ENCODE measurements around the gene GRM4.
A peak's percentile ranks its signal among the peaks of the same experiment; 100 is the strongest.

The GRM4 gene

GRCh38 chr6:33980176-33981175 is 165.4 kb downstream of the GRM4 start:
- Mint-ChIP-seq H3K9me3 (no peaks in the 10 kb centered on the region), H3K4me3 (no peak overlapping the region), H3K27me3 (peaks cover 25% of the 10 kb centered on the region), H3K27ac (no peak overlapping the region), H3K4me1 (peaks cover 21% of the 10 kb centered on the region)
- DNase-seq (peak in 1 of 2 donors; percentile 6), ATAC-seq (no peak)

DNA sequence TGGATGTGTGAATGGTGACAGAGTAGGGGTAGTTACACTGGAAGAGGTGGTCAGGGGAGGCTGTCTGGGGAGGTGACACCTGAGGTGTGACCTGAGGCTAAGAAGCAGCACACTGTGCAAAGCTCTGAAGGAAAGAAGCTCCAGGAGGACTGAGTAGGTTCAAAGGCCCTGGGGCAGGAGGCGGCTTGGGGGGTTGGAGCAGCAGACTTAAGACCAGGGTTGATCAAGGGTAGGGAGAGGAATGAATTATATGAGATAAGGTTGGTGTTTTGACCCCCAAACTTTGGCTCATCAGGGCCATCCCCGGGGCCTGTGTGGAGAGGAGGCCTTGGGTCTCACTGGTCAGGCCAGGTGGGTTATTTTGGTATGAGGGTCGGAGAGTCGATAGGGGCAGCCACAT is 166.1 kb downstream of the GRM4 start:
- peaks cover 21% of the 10 kb centered on the region for H3K4me1 Mint-ChIP-seq
- H3K27me3 Mint-ChIP-seq: peaks cover 27% of the 10 kb centered on the region
- H3K27ac Mint-ChIP-seq: no peak overlapping the region
- no peak overlapping the region for H3K4me3 Mint-ChIP-seq
- no peaks in the 10 kb centered on the region for H3K9me3 Mint-ChIP-seq
- ATAC-seq (no peak), DNase-seq (peak in 1 of 2 donors; percentile 2)

- H3K27me3 Mint-ChIP-seq: peaks cover 39% of the 10 kb centered on the region
- peak in 1 of 2 donors; percentile 3 for DNase-seq
- ATAC-seq: no peak
- H3K4me3 Mint-ChIP-seq: no peak overlapping the region
- peak overlapping the region in 1 of 2 donors; percentile 14 for H3K27ac Mint-ChIP-seq
- H3K4me1 Mint-ChIP-seq: peaks cover 25% of the 10 kb centered on the region
- H3K9me3 Mint-ChIP-seq: no peaks in the 10 kb centered on the region
Measured at GRCh38 chr6:33978412-33979150, 167.3 kb downstream of the GRM4 start.

DNA sequence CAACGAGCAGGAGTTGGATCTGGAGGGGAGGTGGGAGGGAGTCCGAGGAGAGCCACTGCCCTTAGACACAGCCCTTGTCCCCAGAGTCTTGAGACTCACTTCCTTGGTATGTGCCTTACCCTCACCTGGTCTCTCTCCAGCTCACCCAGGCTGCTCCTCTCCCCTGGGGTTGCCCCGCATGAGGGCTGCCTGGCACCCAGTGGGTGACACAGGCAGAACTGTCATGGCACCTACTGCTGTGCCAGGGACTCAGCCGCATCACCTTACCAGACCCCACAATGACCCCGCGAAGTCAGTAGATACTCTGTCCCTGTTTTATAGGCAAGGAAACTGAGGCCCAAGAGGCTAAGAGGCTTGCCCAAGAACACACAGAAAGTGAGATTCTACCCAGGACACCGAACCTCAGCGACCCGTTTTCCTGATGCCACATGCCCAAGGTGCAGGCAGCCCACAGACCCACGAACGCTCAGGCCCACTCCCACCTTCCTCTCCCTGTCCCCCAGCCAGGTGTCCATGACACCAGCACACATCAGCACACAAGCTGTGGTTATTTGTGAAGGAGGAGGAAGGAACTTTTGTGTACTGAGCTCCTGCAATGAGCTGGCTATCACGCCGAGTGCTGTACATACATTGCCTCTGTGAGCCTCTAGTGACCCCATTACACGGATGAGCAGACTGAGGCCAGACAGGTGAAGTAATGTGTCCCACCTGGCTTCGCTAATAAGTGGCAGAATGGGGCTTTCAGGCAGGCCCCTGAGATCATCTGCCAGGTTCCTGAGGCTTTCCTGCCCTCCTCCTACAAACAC is 168.1 kb downstream of the GRM4 start:
- Mint-ChIP-seq H3K4me1 (peaks cover 20% of the 10 kb centered on the region), H3K27me3 (peaks cover 43% of the 10 kb centered on the region), H3K4me3 (no peak overlapping the region), H3K27ac (peak overlapping the region in 1 of 2 donors; percentile 72), H3K9me3 (no peaks in the 10 kb centered on the region)
- no peak for ATAC-seq
- peak in 1 of 2 donors; percentile 4 for DNase-seq

DNA sequence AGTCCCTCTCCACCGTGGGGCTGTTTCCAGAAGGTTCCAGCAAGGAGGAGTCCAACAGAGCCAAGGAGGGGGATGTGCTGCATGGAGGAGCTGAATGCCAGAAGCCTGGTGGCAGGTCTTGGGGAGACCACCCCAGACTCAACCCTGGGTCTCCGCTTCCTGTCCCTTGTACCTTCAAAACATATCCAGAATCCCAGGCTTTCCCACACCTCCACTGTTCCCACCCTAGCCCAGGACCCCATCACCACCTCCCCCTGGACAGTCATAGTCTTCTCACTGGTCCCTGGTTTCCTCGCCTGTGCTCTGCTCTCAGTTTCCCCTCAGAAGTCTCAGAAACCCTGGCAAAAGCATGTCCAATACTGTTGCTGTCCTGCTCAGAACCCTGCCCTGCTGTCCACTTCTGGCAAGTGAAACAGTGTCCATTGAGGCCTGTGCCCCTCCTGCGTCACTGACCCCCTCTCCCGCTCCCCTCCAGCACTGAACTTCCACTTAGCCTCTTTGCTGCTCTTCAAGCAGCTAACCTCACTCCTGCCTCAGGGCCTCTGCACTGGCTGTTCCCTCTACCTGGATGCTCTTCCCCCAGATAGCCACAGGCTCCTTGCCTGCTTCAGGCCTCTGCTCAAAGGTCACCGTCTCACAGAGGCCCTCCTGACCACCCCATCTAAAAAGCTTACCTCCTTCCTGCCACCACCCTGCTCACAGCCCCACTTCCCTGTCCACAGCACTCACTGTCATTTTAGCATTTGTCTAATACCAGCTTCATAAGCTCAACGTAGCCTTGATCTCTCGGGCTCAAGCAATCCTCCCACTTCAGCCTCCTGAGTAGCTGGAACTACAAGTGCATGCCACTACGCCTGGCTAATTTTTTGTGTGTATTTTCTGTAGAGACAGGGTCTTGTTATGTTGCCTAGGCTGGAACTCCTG is 169.2 kb downstream of the GRM4 start:
- Mint-ChIP-seq H3K4me1 (peaks cover 20% of the 10 kb centered on the region), H3K4me3 (no peak overlapping the region), H3K27me3 (peaks cover 44% of the 10 kb centered on the region), H3K27ac (peak overlapping the region in 1 of 2 donors; percentile 20), H3K9me3 (no peaks in the 10 kb centered on the region)
- peak in 1 of 2 donors; percentile 6 for DNase-seq
- no peak for ATAC-seq

GRCh38 chr6:33975661-33976436 is 170.0 kb downstream of the GRM4 start:
- Mint-ChIP-seq H3K9me3 (no peaks in the 10 kb centered on the region), H3K27ac (no peak overlapping the region), H3K27me3 (peaks cover 49% of the 10 kb centered on the region), H3K4me3 (no peak overlapping the region), H3K4me1 (peaks cover 20% of the 10 kb centered on the region)
- DNase-seq (peak in 1 of 2 donors; percentile 3), ATAC-seq (no peak)

DNA sequence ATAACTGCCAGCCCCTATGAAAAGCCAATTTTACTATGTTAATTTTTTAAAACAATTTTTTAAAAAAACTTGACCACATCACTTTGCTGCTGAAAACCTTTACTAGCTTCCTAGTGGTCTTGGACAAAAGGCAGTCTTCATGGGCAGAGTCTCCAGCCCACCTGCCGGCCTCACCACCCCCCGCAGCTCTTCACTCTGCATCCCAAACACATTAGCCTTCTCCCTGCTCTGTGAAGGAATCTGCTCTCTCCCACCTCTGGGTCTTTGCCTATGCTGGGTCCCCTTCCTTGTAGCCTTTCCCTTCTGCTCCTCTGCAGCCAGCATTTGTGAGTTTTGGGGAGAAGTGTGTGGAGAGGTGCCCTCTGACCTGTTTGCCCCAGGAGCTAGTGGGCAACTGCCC is 171.4 kb downstream of the GRM4 start:
- Mint-ChIP-seq H3K4me3 (no peak overlapping the region), H3K27me3 (peaks cover 62% of the 10 kb centered on the region), H3K27ac (peak overlapping the region in 1 of 2 donors; percentile 7), H3K9me3 (no peaks in the 10 kb centered on the region), H3K4me1 (peaks cover 20% of the 10 kb centered on the region)
- ATAC-seq (no peak), DNase-seq (peak in 1 of 2 donors; percentile 0)

- H3K27ac Mint-ChIP-seq: no peak overlapping the region
- no peak for DNase-seq
- no peaks in the 10 kb centered on the region for H3K9me3 Mint-ChIP-seq
- H3K4me3 Mint-ChIP-seq: no peak overlapping the region
- H3K27me3 Mint-ChIP-seq: peaks cover 67% of the 10 kb centered on the region
- no peak for ATAC-seq
- peaks cover 20% of the 10 kb centered on the region for H3K4me1 Mint-ChIP-seq
Measured at GRCh38 chr6:33974030-33974429, 171.9 kb downstream of the GRM4 start.

GRCh38 chr6:33971580-33971979 is 174.3 kb downstream of the GRM4 start:
- no peak overlapping the region for H3K4me3 Mint-ChIP-seq
- peaks cover 69% of the 10 kb centered on the region for H3K27me3 Mint-ChIP-seq

More at GRCh38 chr6:33971580-33971979, 174.3 kb downstream of the GRM4 start:
- H3K9me3 Mint-ChIP-seq: no peaks in the 10 kb centered on the region
- ATAC-seq: no peak
- peaks cover 5% of the 10 kb centered on the region for H3K4me1 Mint-ChIP-seq
- H3K27ac Mint-ChIP-seq: no peak overlapping the region
- DNase-seq: no peak
